Measurements from ENCODE around the gene ANO8. TPM values are rescaled to one million over a fixed set of nuclear protein-coding genes. Genes with fewer than 3 reads are reported as not detected.
A peak's percentile ranks its signal among the peaks of the same experiment; 100 is the strongest.

Gene ANO8
- total and polyA plus RNA-seq, 2 of the 8 experiments (the other 6 are each of a cell fraction or from before 2014, with no cell fraction given), result 9.5 to 20.7 TPM

DNA sequence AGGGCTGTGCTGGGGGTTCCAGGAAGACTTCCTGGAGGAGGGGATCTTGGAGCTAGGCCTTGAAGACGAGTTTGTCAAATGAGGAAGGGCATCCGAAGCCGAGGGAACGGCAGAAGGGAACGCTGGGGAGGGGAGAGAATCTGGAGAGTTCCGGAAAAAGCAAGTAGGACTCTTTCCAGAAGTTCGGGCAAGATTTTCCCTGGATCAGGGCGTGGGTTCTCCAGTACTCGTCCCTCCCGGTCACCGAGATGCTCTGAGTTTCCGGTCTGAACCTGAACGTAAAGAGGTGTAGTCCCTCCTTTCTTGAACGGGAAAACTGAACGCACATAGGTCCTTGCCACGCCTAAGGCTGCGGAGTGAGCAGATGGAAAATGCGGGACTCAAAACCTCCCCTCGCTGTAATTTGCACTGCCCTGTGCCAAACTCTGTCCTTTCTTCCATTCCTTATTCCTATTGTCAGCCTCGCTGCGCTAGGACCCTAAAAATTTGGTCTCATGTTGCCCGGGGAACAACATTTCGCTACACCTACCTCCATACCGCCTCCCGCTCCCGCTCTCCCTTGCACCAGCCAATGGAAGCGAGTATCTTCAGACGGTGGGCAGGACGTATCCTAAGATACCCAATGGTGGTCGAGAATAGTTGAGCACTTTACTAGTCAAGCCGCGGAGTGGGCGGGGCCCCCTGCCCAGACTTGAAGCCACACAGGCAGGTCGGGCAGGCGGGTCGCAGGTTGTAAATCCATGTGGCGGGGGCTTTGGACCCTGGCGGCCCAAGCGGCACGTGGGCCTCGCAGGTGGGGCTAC is 2.4 kb upstream of the ANO8 start, which contains the start of gene GTPBP3 (continued):
- TF ChIP-seq, protein P1, sequence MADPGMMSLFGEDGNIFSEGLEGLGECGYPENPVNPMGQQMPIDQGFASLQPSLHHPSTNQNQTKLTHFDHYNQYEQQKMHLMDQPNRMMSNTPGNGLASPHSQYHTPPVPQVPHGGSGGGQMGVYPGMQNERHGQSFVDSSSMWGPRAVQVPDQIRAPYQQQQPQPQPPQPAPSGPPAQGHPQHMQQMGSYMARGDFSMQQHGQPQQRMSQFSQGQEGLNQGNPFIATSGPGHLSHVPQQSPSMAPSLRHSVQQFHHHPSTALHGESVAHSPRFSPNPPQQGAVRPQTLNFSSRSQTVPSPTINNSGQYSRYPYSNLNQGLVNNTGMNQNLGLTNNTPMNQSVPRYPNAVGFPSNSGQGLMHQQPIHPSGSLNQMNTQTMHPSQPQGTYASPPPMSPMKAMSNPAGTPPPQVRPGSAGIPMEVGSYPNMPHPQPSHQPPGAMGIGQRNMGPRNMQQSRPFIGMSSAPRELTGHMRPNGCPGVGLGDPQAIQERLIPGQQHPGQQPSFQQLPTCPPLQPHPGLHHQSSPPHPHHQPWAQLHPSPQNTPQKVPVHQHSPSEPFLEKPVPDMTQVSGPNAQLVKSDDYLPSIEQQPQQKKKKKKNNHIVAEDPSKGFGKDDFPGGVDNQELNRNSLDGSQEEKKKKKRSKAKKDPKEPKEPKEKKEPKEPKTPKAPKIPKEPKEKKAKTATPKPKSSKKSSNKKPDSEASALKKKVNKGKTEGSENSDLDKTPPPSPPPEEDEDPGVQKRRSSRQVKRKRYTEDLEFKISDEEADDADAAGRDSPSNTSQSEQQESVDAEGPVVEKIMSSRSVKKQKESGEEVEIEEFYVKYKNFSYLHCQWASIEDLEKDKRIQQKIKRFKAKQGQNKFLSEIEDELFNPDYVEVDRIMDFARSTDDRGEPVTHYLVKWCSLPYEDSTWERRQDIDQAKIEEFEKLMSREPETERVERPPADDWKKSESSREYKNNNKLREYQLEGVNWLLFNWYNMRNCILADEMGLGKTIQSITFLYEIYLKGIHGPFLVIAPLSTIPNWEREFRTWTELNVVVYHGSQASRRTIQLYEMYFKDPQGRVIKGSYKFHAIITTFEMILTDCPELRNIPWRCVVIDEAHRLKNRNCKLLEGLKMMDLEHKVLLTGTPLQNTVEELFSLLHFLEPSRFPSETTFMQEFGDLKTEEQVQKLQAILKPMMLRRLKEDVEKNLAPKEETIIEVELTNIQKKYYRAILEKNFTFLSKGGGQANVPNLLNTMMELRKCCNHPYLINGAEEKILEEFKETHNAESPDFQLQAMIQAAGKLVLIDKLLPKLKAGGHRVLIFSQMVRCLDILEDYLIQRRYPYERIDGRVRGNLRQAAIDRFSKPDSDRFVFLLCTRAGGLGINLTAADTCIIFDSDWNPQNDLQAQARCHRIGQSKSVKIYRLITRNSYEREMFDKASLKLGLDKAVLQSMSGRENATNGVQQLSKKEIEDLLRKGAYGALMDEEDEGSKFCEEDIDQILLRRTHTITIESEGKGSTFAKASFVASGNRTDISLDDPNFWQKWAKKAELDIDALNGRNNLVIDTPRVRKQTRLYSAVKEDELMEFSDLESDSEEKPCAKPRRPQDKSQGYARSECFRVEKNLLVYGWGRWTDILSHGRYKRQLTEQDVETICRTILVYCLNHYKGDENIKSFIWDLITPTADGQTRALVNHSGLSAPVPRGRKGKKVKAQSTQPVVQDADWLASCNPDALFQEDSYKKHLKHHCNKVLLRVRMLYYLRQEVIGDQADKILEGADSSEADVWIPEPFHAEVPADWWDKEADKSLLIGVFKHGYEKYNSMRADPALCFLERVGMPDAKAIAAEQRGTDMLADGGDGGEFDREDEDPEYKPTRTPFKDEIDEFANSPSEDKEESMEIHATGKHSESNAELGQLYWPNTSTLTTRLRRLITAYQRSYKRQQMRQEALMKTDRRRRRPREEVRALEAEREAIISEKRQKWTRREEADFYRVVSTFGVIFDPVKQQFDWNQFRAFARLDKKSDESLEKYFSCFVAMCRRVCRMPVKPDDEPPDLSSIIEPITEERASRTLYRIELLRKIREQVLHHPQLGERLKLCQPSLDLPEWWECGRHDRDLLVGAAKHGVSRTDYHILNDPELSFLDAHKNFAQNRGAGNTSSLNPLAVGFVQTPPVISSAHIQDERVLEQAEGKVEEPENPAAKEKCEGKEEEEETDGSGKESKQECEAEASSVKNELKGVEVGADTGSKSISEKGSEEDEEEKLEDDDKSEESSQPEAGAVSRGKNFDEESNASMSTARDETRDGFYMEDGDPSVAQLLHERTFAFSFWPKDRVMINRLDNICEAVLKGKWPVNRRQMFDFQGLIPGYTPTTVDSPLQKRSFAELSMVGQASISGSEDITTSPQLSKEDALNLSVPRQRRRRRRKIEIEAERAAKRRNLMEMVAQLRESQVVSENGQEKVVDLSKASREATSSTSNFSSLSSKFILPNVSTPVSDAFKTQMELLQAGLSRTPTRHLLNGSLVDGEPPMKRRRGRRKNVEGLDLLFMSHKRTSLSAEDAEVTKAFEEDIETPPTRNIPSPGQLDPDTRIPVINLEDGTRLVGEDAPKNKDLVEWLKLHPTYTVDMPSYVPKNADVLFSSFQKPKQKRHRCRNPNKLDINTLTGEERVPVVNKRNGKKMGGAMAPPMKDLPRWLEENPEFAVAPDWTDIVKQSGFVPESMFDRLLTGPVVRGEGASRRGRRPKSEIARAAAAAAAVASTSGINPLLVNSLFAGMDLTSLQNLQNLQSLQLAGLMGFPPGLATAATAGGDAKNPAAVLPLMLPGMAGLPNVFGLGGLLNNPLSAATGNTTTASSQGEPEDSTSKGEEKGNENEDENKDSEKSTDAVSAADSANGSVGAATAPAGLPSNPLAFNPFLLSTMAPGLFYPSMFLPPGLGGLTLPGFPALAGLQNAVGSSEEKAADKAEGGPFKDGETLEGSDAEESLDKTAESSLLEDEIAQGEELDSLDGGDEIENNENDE (IDR thresholded peaks at IDR 0.05; ENCODE audit: insufficient replicate concordance, low read length), result no peak
- TF ChIP-seq NRF1 (IDR thresholded peaks at IDR 0.05; ENCODE audit: low read depth, low read length) (no peak), GABPA (IDR thresholded peaks at IDR 0.05; ENCODE audit: borderline replicate concordance, insufficient read depth, low read length) (peak; percentile 86), SIN3A (conservative IDR thresholded peaks at IDR 0.05 in 1 of 2, IDR thresholded peaks at IDR 0.05 in 1 of 2; ENCODE audit: low read depth in 1 of 2, low read length in 2 of 2) (peak in 1 of 2 experiments; percentile 73; a peak in 2 of 4 replicates), SIRT6 (IDR thresholded peaks at IDR 0.05; ENCODE audit: low read length) (no peak), KDM5A (IDR thresholded peaks at IDR 0.05; ENCODE audit: low read length) (peak; percentile 80), RXRA (IDR thresholded peaks at IDR 0.05; ENCODE audit: insufficient read depth, low read depth, low read length) (no peak), ZNF274 (IDR thresholded peaks at IDR 0.05; ENCODE audit: borderline replicate concordance, extremely low read depth, low read length) (no peak)
- TF ChIP-seq, protein P2, sequence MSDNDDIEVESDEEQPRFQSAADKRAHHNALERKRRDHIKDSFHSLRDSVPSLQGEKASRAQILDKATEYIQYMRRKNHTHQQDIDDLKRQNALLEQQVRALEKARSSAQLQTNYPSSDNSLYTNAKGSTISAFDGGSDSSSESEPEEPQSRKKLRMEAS (IDR thresholded peaks at IDR 0.05), result peak; percentile 89

Measured in H1 (cell line).